OCI-LY3 (cell line): Measurements from ENCODE around the gene DIPK1C.

ENCODE experiments used
- H2AFZ ChIP-seq: fragments of 200-600, 300-600 bp; shearing (Covaris generic); 2 replicates; pipeline ENCODE4 v1.6.0; 2014; ENCODE audit warnings: antibody characterized with exemption, low read depth, low read length
- H3K27ac ChIP-seq: fragments of 200-600, 300-600 bp; sonication (generic); 2 replicates; pipeline ENCODE4 v1.5.1; 2014; ENCODE audit warnings: mild to moderate bottlenecking, low read length, moderate library complexity, mixed read lengths
- H3K27me3 ChIP-seq: fragments of 200-600, 300-600 bp; sonication (generic); 2 replicates; pipeline ENCODE4 v1.6.1; 2014; ENCODE audit warnings: low read depth, low read length, mixed read lengths
- H3K36me3 ChIP-seq: fragments of 200-600, 300-600 bp; sonication (generic); replicated peaks from 2 replicates; pipeline ENCODE3; 2014; ENCODE audit warnings: low read depth, low read length, mixed read lengths
- H3K4me1 ChIP-seq: fragments of 300-600, 200-600 bp; sonication (generic); 2 replicates; pipeline ENCODE4 v1.6.1; 2014; ENCODE audit warnings: low read length, mixed read lengths
- H3K4me2 ChIP-seq: fragments of 200-600, 300-600 bp; sonication (generic); 2 replicates; pipeline ENCODE4 v1.6.1; 2014; ENCODE audit warnings: low read length, mixed read lengths
- H3K4me3 ChIP-seq: fragments of 300-600, 200-600 bp; sonication (generic); 2 replicates; pipeline ENCODE4 v1.5.1; 2014; ENCODE audit warnings: antibody characterized with exemption, mild to moderate bottlenecking, low read length, moderate library complexity
- H3K79me2 ChIP-seq: fragments of 300-600, 200-600 bp; shearing (Covaris generic); 2 replicates; pipeline ENCODE4 v1.6.1; 2014; ENCODE audit warnings: mild to moderate bottlenecking, low read length, mixed read lengths
- H3K9ac ChIP-seq: fragments of 300-600, 200-600 bp; shearing (Covaris generic); 2 replicates; pipeline ENCODE4 v1.6.0; 2014; ENCODE audit warnings: mild to moderate bottlenecking, low read length, moderate library complexity
- H3K9me3 ChIP-seq: fragments of 200-600, 300-600 bp; shearing (Covaris generic); 2 replicates; pipeline ENCODE4 v1.6.1; 2014; ENCODE audit warnings: low read length, mixed read lengths; ENCODE audit not compliant: insufficient read depth
- H4K20me1 ChIP-seq: fragments of 200-600, 300-600 bp; sonication (generic); 2 replicates; pipeline ENCODE4 v1.6.1; 2016; ENCODE audit warnings: low read length, mixed read lengths; ENCODE audit not compliant: insufficient read depth
- EZH2phosphoT487 ChIP-seq: fragments of 200-600 bp; shearing (Covaris generic); IDR thresholded peaks from 2 replicates; pipeline ENCODE4 v1.6.1; 2018; ENCODE audit warnings: antibody characterized with exemption, mixed run types, low read depth
- TF ChIP-seq, protein P1 (sequence below): fragments of 200-600, 300-600 bp; sonication (generic); IDR thresholded peaks from 2 replicates; pipeline ENCODE4 v1.5.1; 2014; ENCODE audit warnings: antibody characterized with exemption, low read length, low read depth

Gene DIPK1C

DNA sequence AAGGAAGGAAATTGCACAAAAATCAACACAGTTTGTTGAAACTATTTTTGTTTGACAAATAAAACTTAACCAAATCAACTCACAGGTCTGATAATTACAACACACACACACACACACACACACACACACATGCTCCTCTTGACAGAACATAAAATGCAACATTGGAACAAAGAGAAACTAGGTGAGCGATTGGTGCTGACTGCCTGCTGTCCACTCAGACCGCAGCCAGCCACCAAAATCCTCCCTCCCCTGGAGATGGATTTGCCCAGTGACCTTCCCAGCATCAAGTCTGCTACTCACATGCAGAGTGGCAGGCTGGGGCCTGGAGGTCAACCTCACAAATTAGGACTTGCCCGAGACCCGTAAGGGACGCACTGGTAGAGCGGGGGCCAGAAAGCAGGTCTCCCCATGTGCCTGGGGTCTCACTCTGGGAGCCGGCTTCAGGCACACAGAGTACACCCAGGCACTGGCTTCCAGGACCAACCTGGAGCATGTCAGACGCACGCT, 61.4 kb downstream of the DIPK1C start:
- Histone ChIP-seq H3K36me3 (no peaks in the 10 kb centered on the region), H3K27ac (no peak overlapping the region), H3K27me3 (peaks cover 78% of the 10 kb centered on the region), H3K4me2 (no peak overlapping the region), H3K79me2 (no peaks in the 10 kb centered on the region), H4K20me1 (no peaks in the 10 kb centered on the region), H3K4me3 (no peak overlapping the region), H2AFZ (no peak overlapping the region), H3K9ac (no peak overlapping the region), H3K9me3 (no peaks in the 10 kb centered on the region), H3K4me1 (no peaks in the 10 kb centered on the region)
- TF ChIP-seq, protein P1, sequence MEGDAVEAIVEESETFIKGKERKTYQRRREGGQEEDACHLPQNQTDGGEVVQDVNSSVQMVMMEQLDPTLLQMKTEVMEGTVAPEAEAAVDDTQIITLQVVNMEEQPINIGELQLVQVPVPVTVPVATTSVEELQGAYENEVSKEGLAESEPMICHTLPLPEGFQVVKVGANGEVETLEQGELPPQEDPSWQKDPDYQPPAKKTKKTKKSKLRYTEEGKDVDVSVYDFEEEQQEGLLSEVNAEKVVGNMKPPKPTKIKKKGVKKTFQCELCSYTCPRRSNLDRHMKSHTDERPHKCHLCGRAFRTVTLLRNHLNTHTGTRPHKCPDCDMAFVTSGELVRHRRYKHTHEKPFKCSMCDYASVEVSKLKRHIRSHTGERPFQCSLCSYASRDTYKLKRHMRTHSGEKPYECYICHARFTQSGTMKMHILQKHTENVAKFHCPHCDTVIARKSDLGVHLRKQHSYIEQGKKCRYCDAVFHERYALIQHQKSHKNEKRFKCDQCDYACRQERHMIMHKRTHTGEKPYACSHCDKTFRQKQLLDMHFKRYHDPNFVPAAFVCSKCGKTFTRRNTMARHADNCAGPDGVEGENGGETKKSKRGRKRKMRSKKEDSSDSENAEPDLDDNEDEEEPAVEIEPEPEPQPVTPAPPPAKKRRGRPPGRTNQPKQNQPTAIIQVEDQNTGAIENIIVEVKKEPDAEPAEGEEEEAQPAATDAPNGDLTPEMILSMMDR = no peak
- no peak for TF ChIP-seq EZH2phosphoT487

DNA sequence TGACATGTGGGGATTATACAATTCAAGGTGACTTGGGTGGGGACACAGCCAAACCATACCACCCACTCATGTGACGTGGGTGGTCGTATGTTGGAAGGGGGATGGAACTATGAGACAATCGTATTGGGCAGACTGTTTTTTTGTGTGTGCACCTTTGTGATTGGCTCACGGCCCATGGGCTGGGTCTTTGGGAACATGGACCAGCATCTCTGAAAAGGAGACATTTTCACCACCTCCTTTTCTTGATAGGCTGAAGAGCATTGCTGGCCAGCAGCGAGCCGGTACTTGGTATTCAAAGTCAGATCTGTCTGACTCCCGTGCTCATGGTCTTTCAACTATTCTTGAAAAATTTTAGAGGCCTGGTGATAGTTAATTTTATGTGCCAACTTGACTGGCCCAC, 62.1 kb downstream of the DIPK1C start:
- TF ChIP-seq, protein P1 = no peak
- TF ChIP-seq EZH2phosphoT487 = no peak
- Histone ChIP-seq H2AFZ (no peak overlapping the region), H3K27me3 (peaks cover 71% of the 10 kb centered on the region), H3K79me2 (no peaks in the 10 kb centered on the region), H3K9ac (no peak overlapping the region), H3K9me3 (no peaks in the 10 kb centered on the region), H3K4me1 (no peaks in the 10 kb centered on the region), H3K4me2 (no peak overlapping the region), H4K20me1 (no peaks in the 10 kb centered on the region), H3K27ac (no peak overlapping the region), H3K36me3 (no peaks in the 10 kb centered on the region), H3K4me3 (no peak overlapping the region)

DNA sequence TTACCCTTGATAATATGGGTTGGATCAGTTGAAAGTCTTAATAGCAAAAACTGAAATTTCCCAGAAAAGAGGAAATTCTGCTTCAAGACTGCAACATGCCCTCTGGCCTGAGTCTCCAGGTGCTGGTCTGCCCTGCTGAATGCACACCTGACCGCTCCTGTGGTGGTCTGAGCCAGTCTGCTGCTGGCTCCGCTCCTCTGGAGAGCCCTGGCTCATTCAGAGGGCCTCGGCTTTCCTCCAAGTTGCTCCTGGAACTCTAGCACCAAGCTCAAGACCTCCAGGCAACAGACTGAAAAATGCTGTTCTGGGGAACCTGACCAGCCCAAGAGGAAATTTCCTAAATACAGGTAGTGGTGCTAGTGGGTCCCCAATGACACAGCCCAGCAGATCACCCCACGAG, 64.8 kb downstream of the DIPK1C start:
- TF ChIP-seq, protein P1 = no peak
- no peak for TF ChIP-seq EZH2phosphoT487
- H2AFZ ChIP-seq = no peak overlapping the region
- no peak overlapping the region for H3K4me2 ChIP-seq
- no peak overlapping the region for H3K9ac ChIP-seq
- H3K9me3 ChIP-seq = no peaks in the 10 kb centered on the region
- H3K4me1 ChIP-seq = no peaks in the 10 kb centered on the region
- H3K79me2 ChIP-seq = no peaks in the 10 kb centered on the region
- H4K20me1 ChIP-seq = no peaks in the 10 kb centered on the region
- no peak overlapping the region for H3K4me3 ChIP-seq
- peaks cover 52% of the 10 kb centered on the region for H3K27me3 ChIP-seq
- no peak overlapping the region for H3K27ac ChIP-seq
- no peaks in the 10 kb centered on the region for H3K36me3 ChIP-seq

DNA sequence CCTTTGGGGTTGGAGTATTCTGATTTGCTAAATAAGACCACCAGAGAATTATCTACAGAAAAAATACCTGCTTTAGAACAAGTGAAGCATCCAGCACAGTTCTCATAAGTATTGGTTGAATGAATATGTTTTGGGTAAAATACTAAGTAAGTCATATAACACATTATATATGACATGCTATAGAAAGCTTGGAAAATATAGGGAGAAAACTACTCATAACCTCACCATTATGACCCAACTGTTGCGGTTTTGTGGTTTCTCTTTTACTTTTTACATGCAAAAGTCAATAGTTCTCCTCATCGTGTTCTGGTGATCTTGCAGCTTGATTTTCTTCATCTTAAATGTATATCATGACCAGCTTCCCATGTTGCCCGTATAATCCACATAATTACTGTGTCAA, 66.2 kb downstream of the DIPK1C start:
- Histone ChIP-seq H3K9me3 (no peaks in the 10 kb centered on the region), H3K4me3 (no peak overlapping the region), H3K9ac (no peak overlapping the region), H3K4me2 (no peak overlapping the region), H3K4me1 (no peaks in the 10 kb centered on the region), H3K27ac (no peak overlapping the region), H3K79me2 (no peaks in the 10 kb centered on the region), H4K20me1 (no peaks in the 10 kb centered on the region), H2AFZ (no peak overlapping the region), H3K27me3 (peaks cover 46% of the 10 kb centered on the region), H3K36me3 (no peaks in the 10 kb centered on the region)
- TF ChIP-seq, protein P1 = no peak
- no peak for TF ChIP-seq EZH2phosphoT487
